Measurements from ENCODE around the gene SARDH. TPM values are rescaled to one million over a fixed set of nuclear protein-coding genes. Genes with fewer than 3 reads are reported as not detected.

Gene SARDH
- polyA plus RNA-seq, 1 donor (not counting 4 experiments of a cell fraction or from before 2014, with no cell fraction given), result 0.03 TPM

GRCh38 chr9:133754688-133755227 is 16.6 kb upstream of the SARDH start:
- H3K27ac ChIP-seq (ENCODE audit: control insufficient read depth, insufficient read depth, low read length), result no peak overlapping the region
- H3K4me1 ChIP-seq (ENCODE audit: control insufficient read depth, extremely low read depth, insufficient read depth, low read length), result no peaks in the 10 kb centered on the region
- dilution Hi-C loops (cut with MboI; ENCODE audit: extremely low pct_ligation_motif_present, low sequenced_read_pairs), result no loop called here
- H2AFZ ChIP-seq (ENCODE audit: control insufficient read depth, low read length), result no peak overlapping the region
- no peaks in the 10 kb centered on the region for H3K27me3 ChIP-seq (ENCODE audit: control insufficient read depth, extremely low read depth, insufficient read depth, low read length)
- FAIRE-seq (no peak), DNase-seq (ENCODE audit: low read depth, low spot score) (no peak)
- H3K9me3 ChIP-seq (ENCODE audit: control insufficient read depth, low read depth, low read length), result no peaks in the 10 kb centered on the region
- no peaks in the 10 kb centered on the region for H3K79me2 ChIP-seq (ENCODE audit: control insufficient read depth, insufficient read depth, low read length)
- H3K36me3 ChIP-seq (ENCODE audit: control insufficient read depth in 2 of 2, extremely low read depth in 1 of 2, insufficient read depth in 2 of 2, low read length in 2 of 2), result peaks cover 0 to 4% of the 10 kb centered on the region in 2 experiments
- H3K4me2 ChIP-seq (ENCODE audit: control insufficient read depth, extremely low read depth, insufficient read depth, low read depth, low read length), result no peak overlapping the region
- H3K9me1 ChIP-seq (ENCODE audit: control insufficient read depth, extremely low read depth, insufficient read depth, low read length), result no peaks in the 10 kb centered on the region
- H3K4me3 ChIP-seq (ENCODE audit: control insufficient read depth in 2 of 3, extremely low read depth in 1 of 3, insufficient read depth in 2 of 3, low read depth in 1 of 3, low read length in 3 of 3), result no peak overlapping the region
- no peak for TF ChIP-seq CTCF (optimal IDR thresholded peaks at IDR 0.05 in 1 of 3, IDR thresholded peaks at IDR 0.05 in 1 of 3, conservative IDR thresholded peaks at IDR 0.05 in 1 of 3; ENCODE audit: extremely low read depth in 1 of 3, insufficient read depth in 2 of 3, low read length in 3 of 3)
- no peaks in the 10 kb centered on the region for H4K20me1 ChIP-seq (ENCODE audit: control insufficient read depth, extremely low read depth, insufficient read depth, low read length)
- H3K9ac ChIP-seq (ENCODE audit: control insufficient read depth, extremely low read depth, insufficient read depth, low read length), result no peak overlapping the region

GRCh38 chr9:133754187-133754586 is 16.0 kb upstream of the SARDH start:
- Histone ChIP-seq H3K4me3 (ENCODE audit: control insufficient read depth in 2 of 3, extremely low read depth in 1 of 3, insufficient read depth in 2 of 3, low read depth in 1 of 3, low read length in 3 of 3) (no peak overlapping the region), H4K20me1 (ENCODE audit: control insufficient read depth, extremely low read depth, insufficient read depth, low read length) (no peaks in the 10 kb centered on the region), H2AFZ (ENCODE audit: control insufficient read depth, low read length) (no peak overlapping the region), H3K27ac (ENCODE audit: control insufficient read depth, insufficient read depth, low read length) (no peak overlapping the region), H3K4me2 (ENCODE audit: control insufficient read depth, extremely low read depth, insufficient read depth, low read depth, low read length) (no peak overlapping the region), H3K36me3 (ENCODE audit: control insufficient read depth in 2 of 2, extremely low read depth in 1 of 2, insufficient read depth in 2 of 2, low read length in 2 of 2) (peaks cover 0 to 2% of the 10 kb centered on the region in 2 experiments), H3K9me3 (ENCODE audit: control insufficient read depth, low read depth, low read length) (no peaks in the 10 kb centered on the region), H3K9me1 (ENCODE audit: control insufficient read depth, extremely low read depth, insufficient read depth, low read length) (no peaks in the 10 kb centered on the region), H3K4me1 (ENCODE audit: control insufficient read depth, extremely low read depth, insufficient read depth, low read length) (no peaks in the 10 kb centered on the region), H3K9ac (ENCODE audit: control insufficient read depth, extremely low read depth, insufficient read depth, low read length) (no peak overlapping the region), H3K79me2 (ENCODE audit: control insufficient read depth, insufficient read depth, low read length) (no peaks in the 10 kb centered on the region), H3K27me3 (ENCODE audit: control insufficient read depth, extremely low read depth, insufficient read depth, low read length) (no peaks in the 10 kb centered on the region)
- DNase-seq (ENCODE audit: low read depth, low spot score), result no peak
- dilution Hi-C loops (cut with MboI; ENCODE audit: extremely low pct_ligation_motif_present, low sequenced_read_pairs), result no loop called here
- TF ChIP-seq CTCF (optimal IDR thresholded peaks at IDR 0.05 in 1 of 3, IDR thresholded peaks at IDR 0.05 in 1 of 3, conservative IDR thresholded peaks at IDR 0.05 in 1 of 3; ENCODE audit: extremely low read depth in 1 of 3, insufficient read depth in 2 of 3, low read length in 3 of 3) (no peak), EZH2 (IDR thresholded peaks at IDR 0.05; ENCODE audit: low read length) (no peak)
- FAIRE-seq, result no peak

Measured in keratinocyte (primary cell).